ENCODE measurements around the gene ZBTB12.

DNA sequence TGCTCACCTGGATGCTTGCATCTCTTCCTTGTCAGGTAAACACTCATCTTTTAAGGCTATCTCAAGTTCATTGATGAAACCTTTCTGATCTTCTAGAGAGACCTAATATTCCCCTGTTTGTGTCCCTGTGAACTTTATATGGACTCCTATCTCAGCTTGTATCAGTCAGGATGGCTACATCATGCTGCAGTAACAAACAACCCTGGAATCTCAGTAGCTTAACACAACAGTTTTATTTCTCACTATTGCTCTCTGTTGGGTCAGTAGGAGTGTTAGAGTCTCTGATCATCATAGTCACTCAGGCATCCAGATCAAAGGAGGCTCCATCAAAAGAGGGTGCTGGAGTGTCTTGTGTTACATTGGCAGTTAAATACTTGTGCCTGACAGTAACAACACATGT lies 13.5 kb upstream of the ZBTB12 start:
- TF ChIP-seq, protein P1, sequence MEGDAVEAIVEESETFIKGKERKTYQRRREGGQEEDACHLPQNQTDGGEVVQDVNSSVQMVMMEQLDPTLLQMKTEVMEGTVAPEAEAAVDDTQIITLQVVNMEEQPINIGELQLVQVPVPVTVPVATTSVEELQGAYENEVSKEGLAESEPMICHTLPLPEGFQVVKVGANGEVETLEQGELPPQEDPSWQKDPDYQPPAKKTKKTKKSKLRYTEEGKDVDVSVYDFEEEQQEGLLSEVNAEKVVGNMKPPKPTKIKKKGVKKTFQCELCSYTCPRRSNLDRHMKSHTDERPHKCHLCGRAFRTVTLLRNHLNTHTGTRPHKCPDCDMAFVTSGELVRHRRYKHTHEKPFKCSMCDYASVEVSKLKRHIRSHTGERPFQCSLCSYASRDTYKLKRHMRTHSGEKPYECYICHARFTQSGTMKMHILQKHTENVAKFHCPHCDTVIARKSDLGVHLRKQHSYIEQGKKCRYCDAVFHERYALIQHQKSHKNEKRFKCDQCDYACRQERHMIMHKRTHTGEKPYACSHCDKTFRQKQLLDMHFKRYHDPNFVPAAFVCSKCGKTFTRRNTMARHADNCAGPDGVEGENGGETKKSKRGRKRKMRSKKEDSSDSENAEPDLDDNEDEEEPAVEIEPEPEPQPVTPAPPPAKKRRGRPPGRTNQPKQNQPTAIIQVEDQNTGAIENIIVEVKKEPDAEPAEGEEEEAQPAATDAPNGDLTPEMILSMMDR (CRISPR knock-in tag; IDR thresholded peaks at IDR 0.05) = no peak
- TF ChIP-seq ADNP (CRISPR knock-in tag; IDR thresholded peaks at IDR 0.05) (no peak), ZKSCAN8 (CRISPR knock-in tag; IDR thresholded peaks at IDR 0.05; ENCODE audit: borderline replicate concordance) (no peak), JUND (CRISPR knock-in tag; IDR thresholded peaks at IDR 0.05) (no peak)
- TF ChIP-seq, protein P2, sequence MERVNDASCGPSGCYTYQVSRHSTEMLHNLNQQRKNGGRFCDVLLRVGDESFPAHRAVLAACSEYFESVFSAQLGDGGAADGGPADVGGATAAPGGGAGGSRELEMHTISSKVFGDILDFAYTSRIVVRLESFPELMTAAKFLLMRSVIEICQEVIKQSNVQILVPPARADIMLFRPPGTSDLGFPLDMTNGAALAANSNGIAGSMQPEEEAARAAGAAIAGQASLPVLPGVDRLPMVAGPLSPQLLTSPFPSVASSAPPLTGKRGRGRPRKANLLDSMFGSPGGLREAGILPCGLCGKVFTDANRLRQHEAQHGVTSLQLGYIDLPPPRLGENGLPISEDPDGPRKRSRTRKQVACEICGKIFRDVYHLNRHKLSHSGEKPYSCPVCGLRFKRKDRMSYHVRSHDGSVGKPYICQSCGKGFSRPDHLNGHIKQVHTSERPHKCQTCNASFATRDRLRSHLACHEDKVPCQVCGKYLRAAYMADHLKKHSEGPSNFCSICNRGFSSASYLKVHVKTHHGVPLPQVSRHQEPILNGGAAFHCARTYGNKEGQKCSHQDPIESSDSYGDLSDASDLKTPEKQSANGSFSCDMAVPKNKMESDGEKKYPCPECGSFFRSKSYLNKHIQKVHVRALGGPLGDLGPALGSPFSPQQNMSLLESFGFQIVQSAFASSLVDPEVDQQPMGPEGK (CRISPR knock-in tag; IDR thresholded peaks at IDR 0.05) = no peak
- TF ChIP-seq, protein P3, sequence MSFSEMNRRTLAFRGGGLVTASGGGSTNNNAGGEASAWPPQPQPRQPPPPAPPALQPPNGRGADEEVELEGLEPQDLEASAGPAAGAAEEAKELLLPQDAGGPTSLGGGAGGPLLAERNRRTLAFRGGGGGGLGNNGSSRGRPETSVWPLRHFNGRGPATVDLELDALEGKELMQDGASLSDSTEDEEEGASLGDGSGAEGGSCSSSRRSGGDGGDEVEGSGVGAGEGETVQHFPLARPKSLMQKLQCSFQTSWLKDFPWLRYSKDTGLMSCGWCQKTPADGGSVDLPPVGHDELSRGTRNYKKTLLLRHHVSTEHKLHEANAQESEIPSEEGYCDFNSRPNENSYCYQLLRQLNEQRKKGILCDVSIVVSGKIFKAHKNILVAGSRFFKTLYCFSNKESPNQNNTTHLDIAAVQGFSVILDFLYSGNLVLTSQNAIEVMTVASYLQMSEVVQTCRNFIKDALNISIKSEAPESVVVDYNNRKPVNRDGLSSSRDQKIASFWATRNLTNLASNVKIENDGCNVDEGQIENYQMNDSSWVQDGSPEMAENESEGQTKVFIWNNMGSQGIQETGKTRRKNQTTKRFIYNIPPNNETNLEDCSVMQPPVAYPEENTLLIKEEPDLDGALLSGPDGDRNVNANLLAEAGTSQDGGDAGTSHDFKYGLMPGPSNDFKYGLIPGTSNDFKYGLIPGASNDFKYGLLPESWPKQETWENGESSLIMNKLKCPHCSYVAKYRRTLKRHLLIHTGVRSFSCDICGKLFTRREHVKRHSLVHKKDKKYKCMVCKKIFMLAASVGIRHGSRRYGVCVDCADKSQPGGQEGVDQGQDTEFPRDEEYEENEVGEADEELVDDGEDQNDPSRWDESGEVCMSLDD (CRISPR knock-in tag; IDR thresholded peaks at IDR 0.05; ENCODE audit: borderline replicate concordance) = no peak
- TF ChIP-seq, protein P4, sequence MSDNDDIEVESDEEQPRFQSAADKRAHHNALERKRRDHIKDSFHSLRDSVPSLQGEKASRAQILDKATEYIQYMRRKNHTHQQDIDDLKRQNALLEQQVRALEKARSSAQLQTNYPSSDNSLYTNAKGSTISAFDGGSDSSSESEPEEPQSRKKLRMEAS (IDR thresholded peaks at IDR 0.05) = no peak
- TF ChIP-seq, protein P5, sequence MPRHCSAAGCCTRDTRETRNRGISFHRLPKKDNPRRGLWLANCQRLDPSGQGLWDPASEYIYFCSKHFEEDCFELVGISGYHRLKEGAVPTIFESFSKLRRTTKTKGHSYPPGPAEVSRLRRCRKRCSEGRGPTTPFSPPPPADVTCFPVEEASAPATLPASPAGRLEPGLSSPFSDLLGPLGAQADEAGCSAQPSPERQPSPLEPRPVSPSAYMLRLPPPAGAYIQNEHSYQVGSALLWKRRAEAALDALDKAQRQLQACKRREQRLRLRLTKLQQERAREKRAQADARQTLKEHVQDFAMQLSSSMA (CRISPR knock-in tag; IDR thresholded peaks at IDR 0.05) = no peak

Measured in HepG2 (cell line).